Loucy (cell line): Measurements from ENCODE around the gene ATP11B.

Experiments used
- CTCF ChIP-seq: fragments of 200-600 bp; sonication (generic); conservative IDR thresholded peaks from 2 replicates; pipeline ENCODE4 v1.5.1; 2014; ENCODE audit warnings: mild to moderate bottlenecking, antibody characterized with exemption, low read length
- EZH2phosphoT487 ChIP-seq: fragments of 200-600 bp; IDR thresholded peaks from 2 replicates; pipeline ENCODE4 v1.6.1; 2018; ENCODE audit warnings: antibody characterized with exemption, mild to moderate bottlenecking, moderate library complexity, borderline replicate concordance

GRCh38 chr3:182889948-182890629 is 96.8 kb downstream of the ATP11B start:
- TF ChIP-seq CTCF (no peak), EZH2phosphoT487 (no peak)
